Inflammatory macrophage (primary cell): ENCODE measurements around the gene SPATA31E1.

Source experiments
- DNase-seq, 2 donors: peaks; one replicate each; pipeline ENCODE4 v3.0.0-alpha.2; 2020 to 2022

Gene SPATA31E1

GRCh38 chr9:87863882-87864465 is 18.7 kb upstream of the SPATA31E1 start:
- DNase-seq, result no peak

GRCh38 chr9:87864915-87865314 is 17.8 kb upstream of the SPATA31E1 start:
- no peak for DNase-seq

GRCh38 chr9:87865626-87866025 is 17.1 kb upstream of the SPATA31E1 start:
- no peak for DNase-seq

- no peak for DNase-seq
Observed at GRCh38 chr9:87867391-87867790, 15.3 kb upstream of the SPATA31E1 start.

- DNase-seq, result no peak
Observed at GRCh38 chr9:87868175-87868574, 14.5 kb upstream of the SPATA31E1 start.

GRCh38 chr9:87868635-87869034 is 14.0 kb upstream of the SPATA31E1 start:
- no peak for DNase-seq

GRCh38 chr9:87869082-87869481 is 13.6 kb upstream of the SPATA31E1 start:
- no peak for DNase-seq

GRCh38 chr9:87871425-87872078 is 11.1 kb upstream of the SPATA31E1 start:
- DNase-seq, result no peak

- DNase-seq, result no peak
Observed at GRCh38 chr9:87872079-87872624, 10.5 kb upstream of the SPATA31E1 start.

GRCh38 chr9:87873607-87874303 is 8.9 kb upstream of the SPATA31E1 start:
- no peak for DNase-seq

GRCh38 chr9:87874304-87874623 is 8.4 kb upstream of the SPATA31E1 start:
- DNase-seq, result no peak

- DNase-seq, result no peak
Observed at GRCh38 chr9:87875060-87875459, 7.6 kb upstream of the SPATA31E1 start.

GRCh38 chr9:87875831-87876545 is 6.7 kb upstream of the SPATA31E1 start:
- no peak for DNase-seq

- no peak for DNase-seq
Observed at GRCh38 chr9:87876708-87877107, 6.0 kb upstream of the SPATA31E1 start.

GRCh38 chr9:87878989-87879511 is 3.6 kb upstream of the SPATA31E1 start:
- peak; percentile 13 for DNase-seq

- DNase-seq, result no peak
Observed at GRCh38 chr9:87880116-87880515, 2.6 kb upstream of the SPATA31E1 start.

GRCh38 chr9:87880683-87881082 is 2.0 kb upstream of the SPATA31E1 start:
- DNase-seq, result no peak

GRCh38 chr9:87883274-87883673 is 597 bp downstream of the SPATA31E1 start:
- no peak for DNase-seq

GRCh38 chr9:87883990-87884389 is 1.3 kb downstream of the SPATA31E1 start:
- peak in 1 of 2 donors; percentile 3 for DNase-seq

- no peak for DNase-seq
Observed at GRCh38 chr9:87884578-87885459, 2.1 kb downstream of the SPATA31E1 start.

GRCh38 chr9:87885484-87886189 is 3.0 kb downstream of the SPATA31E1 start:
- no peak for DNase-seq
